Fibroblast of lung (primary cell): ENCODE data around the gene CNTN4. TPM values are rescaled to one million over a fixed set of nuclear protein-coding genes. Genes with fewer than 3 reads are reported as not detected.

Source experiments
- DNase-seq, 2 donors: peaks; one replicate each; pipeline versions ENCODE4 v3.0.0 to v3.0.0-alpha.2; 2010; ENCODE audit warnings: low read depth in 2 of 2
- H2AFZ ChIP-seq: 2 replicates; pipeline ENCODE4 v1.5.1; 2012; ENCODE audit warnings: low read length, control low read depth, inconsistent platforms
- H3K27ac ChIP-seq: 2 replicates; pipeline ENCODE4 v1.5.1; 2011; ENCODE audit warnings: low read length, control low read depth; ENCODE audit not compliant: insufficient read depth
- H3K27me3 ChIP-seq: 2 replicates; pipeline ENCODE4 v1.5.1; 2011; ENCODE audit warnings: mild to moderate bottlenecking, low read length; ENCODE audit not compliant: control insufficient read depth, insufficient read depth
- H3K36me3 ChIP-seq: 2 replicates; pipeline ENCODE4 v1.5.1; 2011; ENCODE audit warnings: low read length; ENCODE audit not compliant: control insufficient read depth, insufficient read depth
- H3K4me1 ChIP-seq: 2 replicates; pipeline ENCODE4 v1.5.1; 2011; ENCODE audit warnings: low read length; ENCODE audit not compliant: control insufficient read depth, insufficient read depth; ENCODE audit errors: extremely low read depth
- H3K4me2 ChIP-seq: 2 replicates; pipeline ENCODE4 v1.5.1; 2011; ENCODE audit warnings: low read length, control low read depth; ENCODE audit not compliant: insufficient read depth; ENCODE audit errors: extremely low read depth
- H3K4me3 ChIP-seq, 4 experiments: fragments of 200-600 bp in 1 of 4; sonication (generic) in 1 of 4; replicated peaks in 1 of 4; 2 replicates each; pipeline ENCODE4 v1.5.1; 2011 to 2016; ENCODE audit warnings: low read length in 4 of 4, low read depth in 3 of 4, mild to moderate bottlenecking in 3 of 4, control low read depth in 2 of 4, inconsistent platforms in 1 of 4, mixed read lengths in 1 of 4; ENCODE audit not compliant: insufficient read depth in 1 of 4; ENCODE audit errors: control extremely low read depth in 1 of 4
- H3K79me2 ChIP-seq: 2 replicates; pipeline ENCODE4 v1.5.1; 2012; ENCODE audit warnings: mild to moderate bottlenecking, low read length, inconsistent platforms; ENCODE audit not compliant: control insufficient read depth, insufficient read depth
- H3K9ac ChIP-seq: 2 replicates; pipeline ENCODE4 v1.5.1; 2011; ENCODE audit warnings: mild to moderate bottlenecking, low read length, control low read depth; ENCODE audit not compliant: insufficient read depth
- H3K9me3 ChIP-seq: 2 replicates; pipeline ENCODE4 v1.5.1; 2012; ENCODE audit warnings: low read depth, low read length; ENCODE audit not compliant: control insufficient read depth, insufficient read depth
- H4K20me1 ChIP-seq: 2 replicates; pipeline ENCODE4 v1.5.1; 2011; ENCODE audit warnings: low read length; ENCODE audit not compliant: control insufficient read depth, insufficient read depth; ENCODE audit errors: extremely low read depth
- EZH2 ChIP-seq: IDR thresholded peaks from 2 replicates; pipeline ENCODE4 v1.5.1; 2012; ENCODE audit warnings: low read length, control low read depth, mild to moderate bottlenecking; ENCODE audit errors: missing control alignments
- polyA plus RNA-seq, 2 donors: library from polyadenylated mRNA; depleted of rRNA in 1 of 2; stranded (reverse) in 1 of 2; unstranded in 1 of 2; fragments of >200 nt; gene quantifications; 2 replicates each; pipeline ENCODE4 v1.2.1, GENCODE V29; 2011 to 2012; ENCODE audit warnings: missing spikeins in 1 of 2
- total RNA-seq: library from RNA; depleted of rRNA; stranded (reverse); fragments of >200 nt; gene quantifications from 2 replicates; pipeline ENCODE4 v1.2.1, GENCODE V29; 2014
- TF ChIP-seq, protein P1 (sequence below), 2 donors: IDR thresholded peaks in 1 of 2; conservative IDR thresholded peaks in 1 of 2; 1 replicate in 1 of 2; 2 replicates in 1 of 2; pipeline ENCODE4 v1.5.1; 2011 to 2012; ENCODE audit warnings: low read length in 2 of 2, control low read depth in 1 of 2, inconsistent platforms in 1 of 2, low read depth in 1 of 2, mild to moderate bottlenecking in 1 of 2

Gene CNTN4
- total and polyA plus RNA-seq, 2 donors (not counting 1 experiment from before 2014, with no cell fraction given): 0.17 to 0.69 TPM

DNA sequence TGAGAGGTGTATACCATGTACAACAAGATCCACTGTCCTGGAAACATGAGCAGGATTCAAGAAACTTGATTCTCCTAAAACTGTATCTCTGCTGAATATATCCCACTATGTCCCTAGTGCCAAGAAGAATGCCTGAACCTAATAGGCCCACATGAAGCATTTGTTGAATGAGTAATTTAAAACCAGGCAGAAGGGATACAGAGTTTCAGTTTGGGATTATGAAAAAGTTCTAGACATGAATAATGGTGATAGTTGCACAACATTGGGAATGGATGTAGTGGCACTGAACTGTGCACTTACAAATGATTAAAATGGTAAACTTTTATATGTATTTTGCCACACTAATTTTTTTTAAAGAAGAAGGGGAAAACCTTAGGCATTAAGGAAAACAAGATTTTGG lies 750.4 kb downstream of the CNTN4 start:
- DNase-seq: no peak
- Histone ChIP-seq H3K9me3 (no peaks in the 10 kb centered on the region), H3K36me3 (no peaks in the 10 kb centered on the region), H2AFZ (no peak overlapping the region), H3K27me3 (no peaks in the 10 kb centered on the region), H3K79me2 (no peaks in the 10 kb centered on the region), H4K20me1 (no peaks in the 10 kb centered on the region), H3K4me3 (no peak overlapping the region), H3K4me1 (no peaks in the 10 kb centered on the region), H3K4me2 (no peak overlapping the region), H3K27ac (no peak overlapping the region), H3K9ac (no peak overlapping the region)
- TF ChIP-seq, protein P1, sequence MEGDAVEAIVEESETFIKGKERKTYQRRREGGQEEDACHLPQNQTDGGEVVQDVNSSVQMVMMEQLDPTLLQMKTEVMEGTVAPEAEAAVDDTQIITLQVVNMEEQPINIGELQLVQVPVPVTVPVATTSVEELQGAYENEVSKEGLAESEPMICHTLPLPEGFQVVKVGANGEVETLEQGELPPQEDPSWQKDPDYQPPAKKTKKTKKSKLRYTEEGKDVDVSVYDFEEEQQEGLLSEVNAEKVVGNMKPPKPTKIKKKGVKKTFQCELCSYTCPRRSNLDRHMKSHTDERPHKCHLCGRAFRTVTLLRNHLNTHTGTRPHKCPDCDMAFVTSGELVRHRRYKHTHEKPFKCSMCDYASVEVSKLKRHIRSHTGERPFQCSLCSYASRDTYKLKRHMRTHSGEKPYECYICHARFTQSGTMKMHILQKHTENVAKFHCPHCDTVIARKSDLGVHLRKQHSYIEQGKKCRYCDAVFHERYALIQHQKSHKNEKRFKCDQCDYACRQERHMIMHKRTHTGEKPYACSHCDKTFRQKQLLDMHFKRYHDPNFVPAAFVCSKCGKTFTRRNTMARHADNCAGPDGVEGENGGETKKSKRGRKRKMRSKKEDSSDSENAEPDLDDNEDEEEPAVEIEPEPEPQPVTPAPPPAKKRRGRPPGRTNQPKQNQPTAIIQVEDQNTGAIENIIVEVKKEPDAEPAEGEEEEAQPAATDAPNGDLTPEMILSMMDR (conservative IDR thresholded peaks at IDR 0.05 in 1 of 2, IDR thresholded peaks at IDR 0.05 in 1 of 2; ENCODE audit: low read depth in 1 of 2, low read length in 2 of 2): no peak
- TF ChIP-seq EZH2: no peak

DNA sequence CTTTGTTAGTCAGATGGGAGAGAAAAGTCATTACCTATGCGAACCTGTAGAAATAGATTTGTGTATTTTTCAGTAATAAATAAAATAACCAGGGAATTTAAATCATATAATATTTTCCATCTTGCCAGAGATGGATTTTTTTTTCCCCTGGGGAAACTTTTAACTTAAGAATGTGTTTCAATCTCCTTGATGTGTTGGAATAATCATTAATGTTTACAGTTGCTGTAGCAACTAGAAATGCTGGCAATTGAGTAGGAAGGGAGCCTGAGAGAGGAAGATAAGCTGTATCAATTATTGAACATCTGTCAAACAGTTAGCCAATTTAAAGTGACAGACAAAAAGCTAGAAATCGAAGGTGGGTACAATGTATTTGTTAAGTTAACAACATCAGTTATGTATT lies 752.0 kb downstream of the CNTN4 start:
- no peak for DNase-seq
- Histone ChIP-seq H3K4me3 (no peak overlapping the region), H3K36me3 (no peaks in the 10 kb centered on the region), H3K9ac (no peak overlapping the region), H3K4me2 (no peak overlapping the region), H3K27ac (no peak overlapping the region), H3K27me3 (no peaks in the 10 kb centered on the region), H3K79me2 (no peaks in the 10 kb centered on the region), H3K4me1 (no peaks in the 10 kb centered on the region), H3K9me3 (no peaks in the 10 kb centered on the region), H2AFZ (no peak overlapping the region), H4K20me1 (no peaks in the 10 kb centered on the region)
- TF ChIP-seq EZH2: no peak
- TF ChIP-seq, protein P1 (conservative IDR thresholded peaks at IDR 0.05 in 1 of 2, IDR thresholded peaks at IDR 0.05 in 1 of 2; ENCODE audit: low read depth in 1 of 2, low read length in 2 of 2): no peak

- no peak for TF ChIP-seq EZH2
- TF ChIP-seq, protein P1 (conservative IDR thresholded peaks at IDR 0.05 in 1 of 2, IDR thresholded peaks at IDR 0.05 in 1 of 2; ENCODE audit: low read depth in 1 of 2, low read length in 2 of 2): no peak
Measured at GRCh38 chr3:2851361-2851760, 752.7 kb downstream of the CNTN4 start.

More at GRCh38 chr3:2851361-2851760, 752.7 kb downstream of the CNTN4 start:
- Histone ChIP-seq H3K4me1 (no peaks in the 10 kb centered on the region), H3K36me3 (no peaks in the 10 kb centered on the region), H3K4me2 (no peak overlapping the region), H3K27me3 (no peaks in the 10 kb centered on the region), H4K20me1 (no peaks in the 10 kb centered on the region), H3K4me3 (no peak overlapping the region), H3K9me3 (no peaks in the 10 kb centered on the region), H3K27ac (no peak overlapping the region), H3K79me2 (no peaks in the 10 kb centered on the region), H2AFZ (no peak overlapping the region), H3K9ac (no peak overlapping the region)
- no peak for DNase-seq
